Kidney glomerular epithelial cell (primary cell): ENCODE measurements around the gene PSMG3.

Experiments used
- DNase-seq: peaks from one replicate; lab custom pipeline; 2025; lab: John Stamatoyannopoulos, UW

The PSMG3 gene

GRCh38 chr7:1569833-1570632 lies at the start of gene PSMG3:
Gene PSMG3, minus strand, starts transcription at chr7:1570032. Its CDS starts 693 bp downstream, at chr7:1569339.
- DNase-seq, result peak; percentile 61

GRCh38 chr7:1618475-1618874 lies 48.6 kb upstream of the PSMG3 start:
- DNase-seq, result no peak

- no peak for DNase-seq
Measured at GRCh38 chr7:1617957-1618356, 48.1 kb upstream of the PSMG3 start.

- DNase-seq, result no peak
Measured at GRCh38 chr7:1616741-1617140, 46.9 kb upstream of the PSMG3 start.

- DNase-seq, result peak; percentile 42
Measured at GRCh38 chr7:1611708-1612241, 41.9 kb upstream of the PSMG3 start.

- DNase-seq, result no peak
Measured at GRCh38 chr7:1610678-1611302, 41.0 kb upstream of the PSMG3 start.

- DNase-seq, result no peak
Measured at GRCh38 chr7:1610013-1610677, 40.3 kb upstream of the PSMG3 start.

GRCh38 chr7:1609023-1609422 lies 39.2 kb upstream of the PSMG3 start:
- no peak for DNase-seq

- no peak for DNase-seq
Measured at GRCh38 chr7:1608318-1608717, 38.5 kb upstream of the PSMG3 start.

GRCh38 chr7:1607696-1608095 lies 37.9 kb upstream of the PSMG3 start:
- DNase-seq, result no peak

GRCh38 chr7:1607001-1607400 lies 37.2 kb upstream of the PSMG3 start:
- no peak for DNase-seq

GRCh38 chr7:1604383-1604782 lies 34.6 kb upstream of the PSMG3 start:
- no peak for DNase-seq

GRCh38 chr7:1603346-1604225 lies 33.8 kb upstream of the PSMG3 start:
- DNase-seq, result no peak

GRCh38 chr7:1602386-1602785 lies 32.6 kb upstream of the PSMG3 start:
- no peak for DNase-seq

GRCh38 chr7:1601956-1602355 lies 32.1 kb upstream of the PSMG3 start:
- no peak for DNase-seq

- DNase-seq, result no peak
Measured at GRCh38 chr7:1599640-1600395, 30.0 kb upstream of the PSMG3 start.

- DNase-seq, result no peak
Measured at GRCh38 chr7:1598961-1599639, 29.3 kb upstream of the PSMG3 start.

GRCh38 chr7:1598286-1598685 lies 28.5 kb upstream of the PSMG3 start:
- no peak for DNase-seq

GRCh38 chr7:1597791-1598190 lies 28.0 kb upstream of the PSMG3 start:
- no peak for DNase-seq

- DNase-seq, result no peak
Measured at GRCh38 chr7:1597066-1597760, 27.4 kb upstream of the PSMG3 start.
